HCT116 (cell line): ENCODE measurements around the gene C15orf40.
A peak's percentile ranks its signal among the peaks of the same experiment; 100 is the strongest.

Experiments used
- CEBPB ChIP-seq: IDR thresholded peaks from 2 replicates; pipeline ENCODE4 v1.6.1; 2012; ENCODE audit warnings: low read depth
- CTCF ChIP-seq, 3 experiments: fragments of 200-600 bp in 1 of 3; sonication (generic) in 1 of 3; IDR thresholded peaks in 2 of 3; conservative IDR thresholded peaks in 1 of 3; 2 replicates each; pipeline ENCODE4 v1.5.1; 2012 to 2017; ENCODE audit warnings: low read depth in 2 of 3, low read length in 2 of 3, antibody characterized with exemption in 1 of 3, borderline replicate concordance in 1 of 3, control low read depth in 1 of 3, mild to moderate bottlenecking in 1 of 3, mixed read lengths in 1 of 3, mixed run types in 1 of 3, moderate library complexity in 1 of 3; ENCODE audit not compliant: insufficient read depth in 1 of 3
- EZH2phosphoT487 ChIP-seq: fragments of 200-600 bp; IDR thresholded peaks from 2 replicates; pipeline ENCODE4 v1.6.1; 2018; ENCODE audit warnings: antibody characterized with exemption, borderline replicate concordance
- POLR2A ChIP-seq: IDR thresholded peaks from 2 replicates; pipeline ENCODE4 v1.7.0; 2011; ENCODE audit warnings: borderline replicate concordance; ENCODE audit not compliant: insufficient read depth, insufficient read length; ENCODE audit errors: extremely low read depth
- POLR2AphosphoS5 ChIP-seq: IDR thresholded peaks from 2 replicates; pipeline ENCODE4 v1.6.1; 2011; ENCODE audit warnings: mild to moderate bottlenecking, low read depth, low read length, moderate library complexity
- RAD21 ChIP-seq: IDR thresholded peaks from 2 replicates; pipeline ENCODE4 v1.6.1; 2012; ENCODE audit warnings: low read depth, mild to moderate bottlenecking
- REST ChIP-seq: IDR thresholded peaks from 2 replicates; pipeline ENCODE4 v1.6.1; 2012; ENCODE audit warnings: low read depth
- YY1 ChIP-seq: IDR thresholded peaks from 2 replicates; pipeline ENCODE4 v1.6.1; 2011; ENCODE audit warnings: low read length, low read depth, moderate library complexity, mild to moderate bottlenecking; ENCODE audit not compliant: insufficient replicate concordance; ENCODE audit errors: extremely low read depth
- ZFX ChIP-seq: fragments of 450-650 bp; IDR thresholded peaks from 2 replicates; pipeline ENCODE4 v1.6.1; 2017

GRCh38 chr15:82999905-83000671 is 11.4 kb downstream of the C15orf40 start:
- no peak for TF ChIP-seq REST
- TF ChIP-seq ZFX, result no peak
- peak; percentile 39 to 78 (median 64); a peak in 5 of 6 replicates for TF ChIP-seq CTCF (IDR thresholded peaks at IDR 0.05 in 2 of 3, conservative IDR thresholded peaks at IDR 0.05 in 1 of 3; ENCODE audit: borderline replicate concordance in 1 of 3, insufficient read depth in 1 of 3, low read depth in 2 of 3, low read length in 2 of 3)
- TF ChIP-seq POLR2A, result no peak
- TF ChIP-seq EZH2phosphoT487, result no peak
- TF ChIP-seq RAD21, result peak; percentile 87
- no peak for TF ChIP-seq YY1
- TF ChIP-seq POLR2AphosphoS5, result no peak
- no peak for TF ChIP-seq CEBPB
